ENCODE data around the gene PEX5L.

Gene PEX5L

GRCh38 chr3:180072786-180073185, 36.0 kb upstream of the PEX5L start:
- TF ChIP-seq CTCF (IDR thresholded peaks at IDR 0.05; ENCODE audit: low read depth, low read length) (no peak), MYC (IDR thresholded peaks at IDR 0.05; ENCODE audit: low read depth, low read length) (no peak), POLR2A (IDR thresholded peaks at IDR 0.05; ENCODE audit: extremely low read depth, insufficient read length) (no peak), MAX (IDR thresholded peaks at IDR 0.05; ENCODE audit: low read depth, low read length) (no peak)
- no peak overlapping the region for H3K4me3 ChIP-seq (ENCODE audit: low read depth, low read length)
- DNase-seq (ENCODE audit: low read depth), result no peak

- TF ChIP-seq MAX (IDR thresholded peaks at IDR 0.05; ENCODE audit: low read depth, low read length) (no peak), POLR2A (IDR thresholded peaks at IDR 0.05; ENCODE audit: extremely low read depth, insufficient read length) (no peak)
- H3K4me3 ChIP-seq (ENCODE audit: low read depth, low read length), result no peak overlapping the region
- no peak for DNase-seq (ENCODE audit: low read depth)
Observed at GRCh38 chr3:180070925-180071324, 34.2 kb upstream of the PEX5L start.

- H3K4me3 ChIP-seq (ENCODE audit: low read depth, low read length), result no peak overlapping the region
- no peak for TF ChIP-seq MYC (IDR thresholded peaks at IDR 0.05; ENCODE audit: low read depth, low read length)
- no peak for TF ChIP-seq POLR2A (IDR thresholded peaks at IDR 0.05; ENCODE audit: extremely low read depth, insufficient read length)
- no peak for DNase-seq (ENCODE audit: low read depth)
Observed at GRCh38 chr3:180068023-180068422, 31.3 kb upstream of the PEX5L start.

- H3K4me3 ChIP-seq (ENCODE audit: low read depth, low read length), result no peak overlapping the region
- no peak for DNase-seq (ENCODE audit: low read depth)
- TF ChIP-seq CTCF (IDR thresholded peaks at IDR 0.05; ENCODE audit: low read depth, low read length), result no peak
- no peak for TF ChIP-seq MYC (IDR thresholded peaks at IDR 0.05; ENCODE audit: low read depth, low read length)
- no peak for TF ChIP-seq MAX (IDR thresholded peaks at IDR 0.05; ENCODE audit: low read depth, low read length)
- no peak for TF ChIP-seq POLR2A (IDR thresholded peaks at IDR 0.05; ENCODE audit: extremely low read depth, insufficient read length)
Observed at GRCh38 chr3:180066598-180066997, 29.9 kb upstream of the PEX5L start.

- H3K4me3 ChIP-seq (ENCODE audit: low read depth, low read length), result no peak overlapping the region
- DNase-seq (ENCODE audit: low read depth), result no peak
- no peak for TF ChIP-seq CTCF (IDR thresholded peaks at IDR 0.05; ENCODE audit: low read depth, low read length)
- no peak for TF ChIP-seq MYC (IDR thresholded peaks at IDR 0.05; ENCODE audit: low read depth, low read length)
- no peak for TF ChIP-seq MAX (IDR thresholded peaks at IDR 0.05; ENCODE audit: low read depth, low read length)
- no peak for TF ChIP-seq POLR2A (IDR thresholded peaks at IDR 0.05; ENCODE audit: extremely low read depth, insufficient read length)
Observed at GRCh38 chr3:180063783-180064182, 27.0 kb upstream of the PEX5L start.

GRCh38 chr3:180062771-180063170, 26.0 kb upstream of the PEX5L start:
- no peak for DNase-seq (ENCODE audit: low read depth)
- no peak overlapping the region for H3K4me3 ChIP-seq (ENCODE audit: low read depth, low read length)
- TF ChIP-seq MAX (IDR thresholded peaks at IDR 0.05; ENCODE audit: low read depth, low read length), result no peak
- TF ChIP-seq MYC (IDR thresholded peaks at IDR 0.05; ENCODE audit: low read depth, low read length), result no peak
- TF ChIP-seq POLR2A (IDR thresholded peaks at IDR 0.05; ENCODE audit: extremely low read depth, insufficient read length), result no peak
- no peak for TF ChIP-seq CTCF (IDR thresholded peaks at IDR 0.05; ENCODE audit: low read depth, low read length)

GRCh38 chr3:180059356-180059755, 22.6 kb upstream of the PEX5L start:
- TF ChIP-seq CTCF (IDR thresholded peaks at IDR 0.05; ENCODE audit: low read depth, low read length), result no peak
- no peak for TF ChIP-seq MAX (IDR thresholded peaks at IDR 0.05; ENCODE audit: low read depth, low read length)
- TF ChIP-seq POLR2A (IDR thresholded peaks at IDR 0.05; ENCODE audit: extremely low read depth, insufficient read length), result no peak
- TF ChIP-seq MYC (IDR thresholded peaks at IDR 0.05; ENCODE audit: low read depth, low read length), result no peak
- no peak overlapping the region for H3K4me3 ChIP-seq (ENCODE audit: low read depth, low read length)
- no peak for DNase-seq (ENCODE audit: low read depth)
